Hippocampal formation (tissue), 2 donors: ENCODE measurements around the gene RPS16.
A peak's percentile ranks its signal among the peaks of the same experiment; 100 is the strongest.
"Not testable (repeated sequence)": the region's sequence is repeated elsewhere in the genome, so short reads cannot be mapped to it uniquely, and the experiment has no call there.

Source experiments
- DNase-seq, 2 donors: peaks; one replicate each; lab custom pipeline; 2025; lab: John Stamatoyannopoulos, UW

The RPS16 gene

GRCh38 chr19:39435499-39436349, at the start of gene RPS16:
Gene RPS16, minus strand, starts transcription at chr19:39435949. Its CDS starts 54 bp downstream, at chr19:39435895.
- peak; percentile 96 to 99 for DNase-seq

GRCh38 chr19:39483141-39483540, 47.4 kb upstream of the RPS16 start:
- DNase-seq, result no peak

- no peak for DNase-seq
Observed at GRCh38 chr19:39481676-39482075, 45.9 kb upstream of the RPS16 start.

GRCh38 chr19:39481229-39481545, 45.4 kb upstream of the RPS16 start:
- no peak for DNase-seq

- DNase-seq, result peak; percentile 81 to 93
Observed at GRCh38 chr19:39480337-39481228, 44.8 kb upstream of the RPS16 start, which contains the start of gene TIMM50. Gene TIMM50, plus strand, starts transcription at chr19:39480838. Its CDS starts 16 bp downstream, at chr19:39480854.

- DNase-seq, result peak in 1 of 2 donors; percentile 32
Observed at GRCh38 chr19:39479916-39480315, 44.2 kb upstream of the RPS16 start.

GRCh38 chr19:39479319-39479801, 43.6 kb upstream of the RPS16 start:
- not testable (repeated sequence) for DNase-seq

GRCh38 chr19:39475748-39476147, 40.0 kb upstream of the RPS16 start:
- no peak for DNase-seq

- DNase-seq, result peak in 1 of 2 donors; percentile 20
Observed at GRCh38 chr19:39474139-39474620, 38.4 kb upstream of the RPS16 start.

- no peak for DNase-seq
Observed at GRCh38 chr19:39473443-39473960, 37.8 kb upstream of the RPS16 start.

- DNase-seq, result no peak
Observed at GRCh38 chr19:39472746-39473442, 37.1 kb upstream of the RPS16 start.

- DNase-seq, result no peak
Observed at GRCh38 chr19:39471756-39472536, 36.2 kb upstream of the RPS16 start.

GRCh38 chr19:39470724-39471339, 35.1 kb upstream of the RPS16 start:
- DNase-seq, result no peak

GRCh38 chr19:39469567-39469966, 33.8 kb upstream of the RPS16 start:
- DNase-seq, result no peak

- DNase-seq, result no peak
Observed at GRCh38 chr19:39469036-39469435, 33.3 kb upstream of the RPS16 start.

GRCh38 chr19:39467941-39468340, 32.2 kb upstream of the RPS16 start:
- no peak for DNase-seq

- DNase-seq, result no peak
Observed at GRCh38 chr19:39465956-39466747, 30.4 kb upstream of the RPS16 start.

- no peak for DNase-seq
Observed at GRCh38 chr19:39463403-39463802, 27.7 kb upstream of the RPS16 start.

- DNase-seq, result not testable (repeated sequence)
Observed at GRCh38 chr19:39451257-39451656, 15.5 kb upstream of the RPS16 start.
